ENCODE results near the gene PAGR1.
"Not testable (repeated sequence)": the region's sequence is repeated elsewhere in the genome, so short reads cannot be mapped to it uniquely, and the experiment has no call there.

Gene PAGR1

DNA sequence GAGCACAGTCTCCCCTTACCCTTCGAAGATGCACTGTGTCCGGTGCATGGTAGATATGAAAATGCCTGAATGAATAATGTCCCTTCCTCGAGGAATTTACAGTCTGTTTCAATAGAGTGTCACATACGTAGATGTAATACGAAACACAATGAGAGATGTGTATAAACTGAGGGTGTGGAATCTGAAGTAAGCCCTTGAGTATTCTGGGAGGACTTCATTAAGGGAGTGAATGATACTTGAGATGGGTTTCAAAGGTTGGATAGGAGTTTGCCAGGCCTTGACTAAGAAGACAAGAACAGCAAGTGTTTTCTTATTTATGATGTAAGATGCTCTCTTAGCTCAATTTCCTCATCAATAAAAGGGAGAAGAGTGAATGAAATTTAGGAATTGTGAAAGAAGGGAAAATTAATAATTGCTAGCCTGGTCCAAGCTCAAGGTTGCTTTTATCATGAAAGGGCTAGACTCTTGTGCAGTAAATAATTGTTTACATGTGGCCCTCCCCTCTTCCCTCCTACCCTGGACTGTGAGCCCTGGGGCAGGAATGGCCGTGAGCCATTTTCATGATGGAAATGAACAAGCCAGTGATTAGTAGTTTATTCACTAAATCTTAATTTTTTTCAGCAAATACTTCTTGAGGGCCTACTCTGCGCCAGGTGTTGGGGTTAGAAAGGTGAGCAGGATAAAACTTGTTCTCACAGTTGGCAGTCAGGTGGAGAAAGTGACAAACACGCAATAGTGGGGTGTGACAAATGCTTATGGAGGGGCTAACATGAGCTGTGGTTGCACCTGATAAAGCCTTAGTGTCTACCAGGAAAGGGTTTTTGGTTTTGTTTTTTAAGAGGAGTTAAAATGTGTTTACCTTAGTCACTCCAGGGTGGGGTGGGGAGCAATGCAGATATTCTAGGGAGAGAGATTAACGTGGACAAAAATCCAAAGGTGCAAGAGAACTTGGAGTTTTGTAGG lies 23.8 kb upstream of the PAGR1 start:
- DNase-seq (ENCODE audit: low read depth, low spot score) = no peak

DNA sequence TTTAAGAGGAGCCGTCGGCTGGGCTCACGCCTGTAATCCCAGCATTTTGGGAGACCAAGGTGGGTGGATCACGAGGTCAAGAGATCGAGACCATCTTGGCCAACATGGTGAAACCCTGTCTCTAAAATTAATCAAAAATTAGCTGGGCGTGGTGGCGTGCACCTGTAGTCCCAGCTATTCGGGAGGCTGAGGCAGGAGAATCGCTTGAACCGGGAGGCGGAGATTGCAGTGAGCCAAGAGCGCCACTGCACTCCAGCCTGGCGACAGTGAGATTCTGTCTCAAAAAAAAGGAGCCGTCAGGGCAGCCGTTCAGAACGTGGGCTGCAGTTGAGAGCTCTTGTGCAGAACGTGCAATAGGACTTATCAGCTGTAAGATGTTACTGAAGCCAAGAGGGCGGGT lies 22.8 kb upstream of the PAGR1 start:
- not testable (repeated sequence) for DNase-seq (ENCODE audit: low read depth, low spot score)

DNA sequence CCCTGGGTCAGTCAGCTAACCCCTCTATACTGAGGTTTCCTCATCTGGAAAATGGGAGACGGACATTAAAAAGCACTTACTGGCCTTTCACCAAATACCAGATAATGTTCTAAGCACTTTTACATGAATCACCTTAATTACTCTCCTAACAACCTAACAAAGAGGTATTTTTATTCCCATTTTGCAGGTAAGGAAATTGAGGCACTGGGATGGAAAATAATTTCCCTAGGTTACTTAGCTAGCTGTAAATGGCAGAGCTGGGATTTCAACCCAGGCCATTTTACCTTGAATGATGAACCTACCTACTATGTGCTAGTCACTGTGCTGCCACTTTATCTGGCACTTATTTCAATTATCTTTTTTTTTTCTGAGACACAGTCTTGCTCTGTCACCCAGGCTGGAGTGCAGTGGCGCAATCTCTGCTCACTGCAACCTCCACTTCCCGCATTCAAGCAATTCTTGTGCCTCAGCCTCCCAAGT lies 21.7 kb upstream of the PAGR1 start:
- no peak for DNase-seq (ENCODE audit: low read depth, low spot score)

DNA sequence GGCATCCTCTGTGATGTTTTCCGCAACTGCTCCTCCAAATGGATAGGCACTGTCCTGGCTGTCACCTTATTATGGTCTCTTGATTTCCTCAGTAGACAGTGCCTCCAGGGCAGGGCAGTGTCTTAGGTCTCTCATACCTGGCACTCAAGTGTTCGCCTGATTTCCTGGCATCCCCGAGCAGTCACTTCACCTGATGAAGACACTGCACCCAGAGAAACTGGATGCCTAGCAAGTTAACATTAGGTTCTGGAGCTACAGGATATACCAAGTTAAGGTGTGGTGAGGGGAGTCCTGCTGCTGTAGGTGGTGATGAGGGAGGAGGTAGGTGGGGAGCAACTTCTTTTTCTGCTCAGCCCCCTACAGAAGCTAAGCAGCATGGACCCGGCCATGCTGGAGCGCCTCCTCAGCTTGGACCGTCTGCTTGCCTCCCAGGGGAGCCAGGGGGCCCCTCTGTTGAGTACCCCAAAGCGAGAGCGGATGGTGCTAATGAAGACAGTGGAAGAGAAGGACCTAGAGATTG lies 13.5 kb upstream of the PAGR1 start:
- no peak for DNase-seq (ENCODE audit: low read depth, low spot score)

DNA sequence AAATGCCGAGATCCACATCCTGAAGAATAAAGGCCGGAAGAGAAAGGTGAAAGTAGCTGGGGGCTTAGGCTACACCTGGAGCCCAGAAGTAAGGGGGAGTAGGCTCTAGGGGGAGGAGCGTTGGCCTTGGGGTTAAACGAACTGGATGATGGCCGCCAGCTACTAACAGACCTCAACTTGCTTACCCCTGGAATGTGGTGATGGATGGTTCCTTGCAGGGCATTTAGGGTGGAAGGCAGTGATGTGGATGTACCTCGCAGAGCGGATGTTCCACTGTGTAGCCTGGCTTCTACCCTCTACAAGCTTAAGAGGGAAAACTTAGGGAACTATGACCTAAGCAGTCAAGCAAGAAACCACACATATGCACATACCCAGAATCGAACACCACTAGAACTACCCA lies 11.9 kb upstream of the PAGR1 start:
- DNase-seq (ENCODE audit: low read depth, low spot score) = no peak

DNA sequence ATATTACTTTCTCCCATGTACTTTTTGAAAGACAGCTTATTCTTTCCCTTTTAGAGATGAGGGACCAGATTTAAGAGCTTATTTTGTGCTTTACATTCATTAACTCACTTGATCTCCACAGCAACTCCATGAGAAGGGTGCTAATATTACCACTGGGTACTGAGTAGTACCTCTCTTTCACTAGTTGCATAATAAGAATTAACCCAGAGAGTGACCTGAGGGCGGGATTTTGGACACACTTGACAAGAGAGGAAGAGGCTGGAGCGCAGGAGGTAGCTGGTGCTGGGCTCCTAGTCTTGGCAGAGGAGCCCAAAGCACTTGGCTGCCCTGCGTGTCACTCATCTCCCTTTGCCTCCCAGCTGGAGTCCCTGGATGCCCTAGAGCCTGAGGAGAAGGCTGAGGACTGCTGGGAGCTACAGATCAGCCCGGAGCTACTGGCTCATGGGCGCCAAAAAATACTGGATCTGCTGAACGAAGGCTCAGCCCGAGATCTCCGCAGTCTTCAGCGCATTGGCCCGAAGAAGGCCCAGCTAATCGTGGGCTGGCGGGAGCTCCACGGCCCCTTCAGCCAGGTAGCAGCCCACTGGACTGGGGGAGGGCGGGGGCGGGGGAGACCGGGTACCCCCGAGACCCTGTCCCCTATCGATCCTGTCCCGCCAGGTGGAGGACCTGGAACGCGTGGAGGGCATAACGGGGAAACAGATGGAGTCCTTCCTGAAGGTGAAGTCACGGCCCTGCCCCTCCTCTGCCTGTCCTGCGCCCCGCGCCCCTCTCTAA lies 11.3 kb upstream of the PAGR1 start:
- no peak for DNase-seq (ENCODE audit: low read depth, low spot score)

DNA sequence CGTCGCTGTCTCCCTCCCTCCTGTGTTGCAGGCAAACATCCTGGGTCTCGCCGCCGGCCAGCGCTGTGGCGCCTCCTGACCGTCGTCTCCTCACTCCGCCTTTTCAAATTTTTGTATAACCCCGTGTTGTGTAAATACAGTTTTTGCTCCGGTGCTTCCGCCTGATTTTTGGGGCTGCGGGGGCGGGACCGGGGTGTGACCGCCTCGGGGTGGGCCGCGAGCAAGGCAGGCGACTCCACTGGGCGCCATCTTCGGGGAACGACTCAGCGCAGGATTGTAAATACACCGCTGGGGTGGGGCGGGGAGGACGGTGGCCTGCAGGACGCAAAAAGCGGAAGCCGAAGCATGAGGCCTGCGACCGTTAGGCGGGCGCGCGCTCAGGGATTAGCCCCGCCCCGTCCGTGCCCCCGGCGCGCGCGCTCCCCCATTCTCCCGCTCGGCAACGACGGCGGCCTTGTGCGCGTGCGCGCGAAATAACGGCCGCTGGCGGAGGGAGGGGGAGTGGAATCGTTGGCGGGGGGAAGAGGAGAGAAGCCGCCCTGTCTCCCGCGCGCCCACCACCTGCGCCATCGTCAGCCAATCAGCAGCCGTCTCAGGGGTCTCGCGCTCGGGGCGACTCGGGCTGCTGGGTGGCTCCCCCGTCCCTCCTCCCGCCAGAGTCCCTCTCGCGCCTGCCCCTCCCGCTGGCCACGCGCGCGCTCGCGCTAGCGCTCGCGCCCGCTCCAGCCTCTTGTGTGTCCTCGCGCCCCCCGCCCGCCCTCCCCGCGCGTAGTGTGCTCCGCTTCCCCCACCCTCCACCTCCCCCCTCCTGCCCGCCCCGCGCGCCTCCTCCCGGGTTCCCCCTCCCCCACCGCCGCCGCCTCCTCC lies 10.5 kb upstream of the PAGR1 start:
- DNase-seq (ENCODE audit: low read depth, low spot score) = peak; percentile 93

DNA sequence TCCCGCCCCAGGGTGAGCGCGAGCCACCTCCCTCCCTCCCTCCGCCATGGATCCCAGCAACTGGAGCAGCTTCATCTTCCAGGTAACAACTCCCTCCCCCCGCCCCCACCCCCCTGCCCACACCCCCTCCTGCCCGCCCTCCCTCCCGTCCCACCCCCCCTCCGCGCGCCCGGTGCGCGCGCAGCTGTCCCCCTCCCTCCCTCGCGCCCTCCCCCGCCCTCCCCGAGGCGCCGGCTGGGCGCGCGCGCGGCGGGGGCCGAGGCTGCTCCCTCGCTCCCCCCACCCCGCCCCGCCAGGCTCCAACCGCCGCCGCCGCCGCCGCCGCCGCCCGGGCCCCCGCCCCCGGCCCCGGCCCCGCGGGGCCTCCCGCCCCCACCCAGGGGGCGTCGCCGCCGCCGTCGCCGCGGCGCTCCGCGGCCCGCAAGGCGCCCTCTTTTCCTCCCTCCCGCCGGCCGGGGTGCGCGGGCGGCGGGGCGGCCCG lies 9.8 kb upstream of the PAGR1 start, which contains the start of gene MAZ:
Gene MAZ (plus strand): TSS at position 431 of the 481 bp plus-strand sequence. CDS start 173 bp downstream, outside the sequence.
- DNase-seq (ENCODE audit: low read depth, low spot score) = peak; percentile 55

DNA sequence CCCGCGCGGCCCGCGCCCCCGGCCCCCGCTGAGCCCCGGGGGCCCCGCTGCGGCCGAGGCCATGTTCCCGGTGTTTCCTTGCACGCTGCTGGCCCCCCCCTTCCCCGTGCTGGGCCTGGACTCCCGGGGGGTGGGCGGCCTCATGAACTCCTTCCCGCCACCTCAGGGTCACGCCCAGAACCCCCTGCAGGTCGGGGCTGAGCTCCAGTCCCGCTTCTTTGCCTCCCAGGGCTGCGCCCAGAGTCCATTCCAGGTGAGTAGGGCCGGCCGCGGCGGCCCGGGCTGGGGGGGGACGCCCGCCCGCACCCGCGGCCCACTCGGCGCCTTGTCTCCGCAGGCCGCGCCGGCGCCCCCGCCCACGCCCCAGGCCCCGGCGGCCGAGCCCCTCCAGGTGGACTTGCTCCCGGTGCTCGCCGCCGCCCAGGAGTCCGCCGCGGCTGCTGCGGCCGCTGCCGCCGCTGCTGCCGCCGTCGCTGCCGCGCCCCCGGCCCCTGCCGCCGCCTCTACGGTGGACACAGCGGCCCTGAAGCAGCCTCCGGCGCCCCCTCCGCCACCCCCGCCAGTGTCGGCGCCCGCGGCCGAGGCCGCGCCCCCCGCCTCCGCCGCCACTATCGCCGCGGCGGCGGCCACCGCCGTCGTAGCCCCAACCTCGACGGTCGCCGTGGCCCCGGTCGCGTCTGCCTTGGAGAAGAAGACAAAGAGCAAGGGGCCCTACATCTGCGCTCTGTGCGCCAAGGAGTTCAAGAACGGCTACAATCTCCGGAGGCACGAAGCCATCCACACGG lies 9.1 kb upstream of the PAGR1 start:
- DNase-seq (ENCODE audit: low read depth, low spot score) = no peak

DNA sequence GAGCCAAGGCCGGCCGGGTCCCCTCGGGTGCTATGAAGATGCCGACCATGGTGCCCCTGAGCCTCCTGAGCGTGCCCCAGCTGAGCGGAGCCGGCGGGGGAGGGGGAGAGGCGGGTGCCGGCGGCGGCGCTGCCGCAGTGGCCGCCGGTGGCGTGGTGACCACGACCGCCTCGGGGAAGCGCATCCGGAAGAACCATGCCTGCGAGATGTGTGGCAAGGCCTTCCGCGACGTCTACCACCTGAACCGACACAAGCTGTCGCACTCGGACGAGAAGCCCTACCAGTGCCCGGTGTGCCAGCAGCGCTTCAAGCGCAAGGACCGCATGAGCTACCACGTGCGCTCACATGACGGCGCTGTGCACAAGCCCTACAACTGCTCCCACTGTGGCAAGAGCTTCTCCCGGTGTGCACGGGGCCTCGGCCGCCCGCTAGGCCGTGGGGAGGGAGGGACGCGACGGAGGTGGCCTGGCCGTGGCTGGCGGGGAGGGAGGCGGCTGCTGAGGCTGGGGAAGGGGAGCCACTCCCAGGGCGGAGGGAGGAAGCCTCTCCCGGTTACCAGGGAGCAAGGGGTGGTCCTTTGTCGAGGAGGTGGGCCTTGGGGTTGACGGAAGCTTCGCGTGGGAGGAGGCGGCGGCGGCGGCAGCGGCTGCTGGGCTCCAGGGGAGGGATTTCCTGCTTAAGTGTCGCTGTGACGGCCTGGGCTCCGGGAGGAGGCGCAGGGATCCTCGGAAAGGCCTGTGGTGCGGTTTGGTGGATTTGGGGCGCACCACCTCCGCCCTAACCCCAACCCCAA lies 8.3 kb upstream of the PAGR1 start:
- DNase-seq (ENCODE audit: low read depth, low spot score) = peak; percentile 70

DNA sequence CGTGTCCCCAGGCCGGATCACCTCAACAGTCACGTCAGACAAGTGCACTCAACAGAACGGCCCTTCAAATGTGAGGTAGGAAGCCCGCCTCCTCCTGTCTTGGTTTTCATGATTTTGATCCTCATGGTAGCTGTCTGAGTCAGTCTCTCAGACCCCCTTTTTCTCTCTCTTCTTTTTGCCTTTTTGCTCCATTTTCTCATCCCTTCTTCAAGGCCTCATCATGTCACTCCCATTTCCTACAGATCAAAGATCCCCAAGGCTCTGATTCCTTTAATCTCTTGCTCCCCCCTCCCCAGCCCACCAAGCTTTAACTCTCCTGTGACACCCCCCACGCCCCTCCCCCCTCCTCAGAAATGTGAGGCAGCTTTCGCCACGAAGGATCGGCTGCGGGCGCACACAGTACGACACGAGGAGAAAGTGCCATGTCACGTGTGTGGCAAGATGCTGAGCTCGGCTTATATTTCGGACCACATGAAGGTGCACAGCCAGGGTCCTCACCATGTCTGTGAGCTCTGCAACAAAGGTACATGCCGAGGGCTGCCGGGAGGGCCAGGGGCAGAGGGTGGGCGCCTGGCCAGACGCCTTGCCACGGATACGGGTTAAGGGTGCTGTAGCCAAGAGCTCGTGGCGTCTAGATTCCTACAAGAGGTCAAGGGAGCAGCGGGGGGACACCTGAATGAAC lies 7.6 kb upstream of the PAGR1 start:
- DNase-seq (ENCODE audit: low read depth, low spot score) = no peak

DNA sequence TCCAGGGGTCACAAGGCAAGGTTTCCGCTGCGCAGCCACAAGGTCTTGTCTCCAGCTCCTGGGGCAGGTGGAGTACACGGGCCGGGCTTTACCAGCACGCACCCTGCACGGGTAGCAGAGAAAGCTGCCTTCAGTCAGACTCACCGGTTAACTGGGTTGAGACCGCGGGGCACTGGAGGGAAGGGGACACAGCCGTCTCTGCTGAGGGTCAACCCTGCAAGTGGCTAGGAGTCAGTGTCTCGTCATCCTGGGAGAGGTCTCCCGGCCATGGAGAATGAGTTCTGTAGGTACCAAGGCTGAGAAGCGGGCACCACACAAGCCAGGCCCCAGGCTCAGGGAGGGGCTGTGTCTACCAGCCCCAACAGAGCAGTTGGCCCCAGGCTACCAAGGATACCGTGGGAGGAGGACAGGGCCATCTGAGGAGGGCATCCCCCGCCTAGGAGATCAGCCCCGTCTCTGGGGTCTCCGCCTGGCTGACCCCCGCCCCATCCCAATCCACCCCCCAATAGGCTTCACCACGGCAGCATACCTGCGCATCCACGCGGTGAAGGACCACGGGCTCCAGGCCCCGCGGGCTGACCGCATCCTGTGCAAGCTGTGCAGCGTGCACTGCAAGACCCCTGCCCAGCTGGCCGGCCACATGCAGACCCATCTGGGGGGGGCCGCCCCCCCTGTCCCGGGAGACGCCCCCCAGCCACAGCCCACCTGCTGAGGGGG lies 6.8 kb upstream of the PAGR1 start:
- DNase-seq (ENCODE audit: low read depth, low spot score) = no peak

DNA sequence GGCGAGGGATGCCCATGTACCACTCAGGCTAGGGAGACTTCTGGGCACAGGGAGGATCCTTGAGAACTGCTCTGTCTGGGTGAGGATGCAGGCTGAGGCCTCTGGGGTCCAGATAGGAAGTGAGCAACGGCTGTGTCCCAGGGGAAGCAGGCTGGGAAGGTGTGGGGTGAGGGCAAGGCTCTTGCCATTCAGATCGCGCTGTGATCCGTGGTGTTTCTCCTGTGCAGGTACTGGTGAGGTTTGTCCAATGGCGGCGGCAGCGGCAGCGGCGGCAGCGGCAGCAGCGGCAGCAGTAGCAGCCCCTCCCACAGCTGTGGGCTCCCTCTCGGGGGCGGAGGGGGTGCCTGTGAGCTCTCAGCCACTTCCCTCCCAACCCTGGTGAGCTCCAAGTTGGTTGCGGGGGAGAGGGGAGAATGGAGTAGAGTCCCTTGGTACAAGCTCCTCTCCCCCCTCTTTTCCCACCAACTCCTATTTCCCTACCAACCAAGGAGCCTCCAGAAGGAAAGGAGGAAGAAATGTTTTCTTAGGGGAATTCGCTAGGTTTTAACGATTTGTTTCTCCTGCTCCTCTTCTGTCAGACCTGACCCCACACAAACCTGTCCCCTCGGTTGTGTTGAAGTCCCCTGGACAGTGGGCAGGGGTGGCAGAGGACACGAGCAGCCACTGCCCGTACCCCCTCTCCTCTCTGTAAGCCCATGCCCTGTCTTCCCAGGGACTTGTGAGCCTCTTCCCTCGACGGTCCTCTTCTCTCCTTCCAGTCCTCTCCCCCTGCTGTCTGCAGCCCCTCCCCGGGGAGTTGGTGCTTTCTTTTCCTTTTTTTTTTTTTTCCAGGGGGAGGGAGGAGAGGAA lies 5.9 kb upstream of the PAGR1 start:
- no peak for DNase-seq (ENCODE audit: low read depth, low spot score)

DNA sequence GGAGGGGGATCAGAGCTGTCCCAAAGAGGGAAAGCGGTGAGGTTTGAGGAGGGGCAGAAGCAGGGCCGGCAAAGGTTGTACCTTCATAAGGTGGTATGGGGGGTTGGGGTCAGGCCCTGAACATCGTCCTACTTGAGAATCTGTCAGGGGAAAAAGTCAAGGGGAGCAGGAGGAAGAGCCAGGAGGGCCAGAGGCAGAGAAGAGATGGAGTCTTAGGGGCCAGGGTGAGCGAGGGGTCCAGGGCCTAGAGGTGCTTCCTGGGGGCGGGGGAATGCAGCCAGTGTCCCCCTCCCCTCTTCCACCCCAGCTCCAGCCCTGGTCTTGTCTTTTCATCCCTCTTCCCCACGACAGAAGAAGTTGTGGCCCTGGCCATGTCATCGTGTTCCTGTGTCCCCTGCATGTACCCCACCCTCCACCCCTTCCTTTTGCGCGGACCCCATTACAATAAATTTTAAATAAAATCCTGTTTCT lies 5.2 kb upstream of the PAGR1 start:
- no peak for DNase-seq (ENCODE audit: low read depth, low spot score)

DNA sequence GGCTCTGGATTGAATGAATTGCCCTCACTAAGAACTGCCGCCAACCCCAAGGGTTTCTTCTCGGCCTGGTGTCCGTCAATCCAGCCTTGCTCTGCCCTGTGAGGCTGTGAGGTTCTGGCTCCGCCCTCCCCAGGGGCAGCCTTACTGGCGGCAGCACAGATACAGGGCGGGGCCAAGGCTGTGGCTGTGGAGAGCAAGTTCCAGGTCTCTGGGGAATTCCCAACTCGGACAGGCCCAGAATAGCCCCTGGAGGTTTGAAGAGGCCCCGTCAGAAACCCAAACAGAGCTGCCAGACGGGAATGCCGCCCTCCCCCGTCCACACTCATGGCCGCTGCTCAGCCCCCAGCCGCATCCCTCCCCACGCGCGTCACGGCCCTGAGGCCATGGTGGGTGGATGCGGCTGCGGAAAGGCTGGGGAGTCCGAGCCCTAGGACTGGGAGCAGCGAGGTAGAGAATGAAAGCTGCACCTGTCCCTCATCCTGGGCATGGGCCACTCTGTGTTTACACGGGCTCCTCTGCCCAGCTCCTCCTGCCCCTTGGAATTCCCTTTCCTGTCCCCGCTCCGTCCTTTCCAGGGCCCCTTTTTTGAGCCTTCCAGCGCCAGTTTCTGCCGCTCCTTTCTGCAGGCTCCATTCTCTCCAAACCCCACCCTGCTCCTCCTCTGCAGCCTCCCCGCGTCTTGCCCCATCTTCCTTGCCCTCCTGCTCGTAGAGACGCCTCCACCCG lies 4.6 kb upstream of the PAGR1 start:
- no peak for DNase-seq (ENCODE audit: low read depth, low spot score)

DNA sequence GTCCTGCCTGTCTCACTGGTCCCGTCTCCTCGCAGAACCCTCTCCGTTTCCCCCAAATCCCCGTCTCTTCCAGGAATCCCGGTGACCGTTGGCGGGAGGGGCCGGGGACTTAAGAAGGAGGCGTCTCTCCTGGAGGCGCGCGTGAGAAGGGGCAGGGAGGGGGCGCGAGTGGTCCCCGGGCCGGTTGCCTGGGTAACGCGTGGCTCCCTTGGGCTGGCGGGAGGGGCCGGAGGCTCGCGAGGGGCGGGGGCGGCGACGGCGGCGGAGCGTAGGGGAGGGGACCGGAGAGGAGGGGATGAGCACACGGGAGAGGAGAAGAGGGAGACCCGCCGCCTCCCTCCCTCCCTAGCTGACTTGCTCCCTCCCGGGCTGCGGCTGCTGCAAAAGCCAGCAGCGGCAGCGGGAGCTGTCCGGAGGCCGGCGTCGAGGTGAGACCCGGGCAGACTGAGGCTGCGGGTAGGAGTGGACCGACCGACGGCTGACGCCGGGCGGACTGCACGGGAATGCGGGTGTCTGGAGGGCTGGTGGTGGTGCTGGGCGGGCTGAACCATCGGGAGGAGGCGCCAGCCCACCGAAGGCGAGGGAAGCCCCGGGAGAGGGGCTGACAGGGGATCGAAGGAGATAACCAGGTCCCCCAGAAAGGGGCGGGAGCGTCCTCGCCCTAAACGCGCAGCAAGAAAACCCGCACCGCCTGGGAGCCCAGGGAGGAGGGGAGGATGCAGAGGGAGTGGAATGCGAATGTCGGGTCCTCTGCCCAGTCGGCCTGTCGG lies 3.9 kb upstream of the PAGR1 start, which contains the start of gene PRRT2:
Gene PRRT2 (plus strand): TSS at position 298 of the 770 bp plus-strand sequence. CDS start 862 bp downstream, outside the sequence.
- DNase-seq (ENCODE audit: low read depth, low spot score) = no peak

Measured in activated naive CD8-positive, alpha-beta T cell treated with anti-CD3 and anti-CD28 coated beads, Interleukin-2, amount 50 U/mL, for 16 hours (primary cell).